SH-SY5Y (cell line): ENCODE data around the gene INS.

Source experiments
- GATA2 ChIP-seq: IDR thresholded peaks from 2 replicates; pipeline ENCODE4 v1.6.1; 2011; ENCODE audit warnings: mild to moderate bottlenecking, low read depth, low read length
- GATA3 ChIP-seq: IDR thresholded peaks from 2 replicates; pipeline ENCODE4 v1.6.1; 2011; ENCODE audit warnings: low read depth, mild to moderate bottlenecking, low read length, moderate library complexity

The INS gene

DNA sequence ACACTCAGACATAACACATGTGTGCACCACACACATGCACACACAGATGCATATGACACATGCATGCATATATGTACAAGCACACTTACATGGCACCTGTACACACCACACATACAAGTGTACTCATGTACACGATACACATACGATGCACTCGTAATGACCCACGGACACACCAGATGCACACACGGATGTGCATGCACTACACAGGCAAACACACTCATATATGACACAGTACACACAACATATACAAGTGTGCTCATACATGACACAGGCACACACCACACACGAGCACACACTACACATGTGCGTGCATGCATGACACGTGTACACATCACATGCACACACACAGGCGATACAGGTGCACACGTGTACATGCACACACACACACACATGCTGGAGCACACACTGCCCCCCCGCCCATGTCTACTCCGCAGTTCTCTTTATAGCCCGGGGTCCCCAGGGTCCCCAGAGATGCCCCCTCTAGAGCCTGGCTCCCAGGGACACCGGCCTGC is 15.4 kb upstream of the INS start:
- no peak for TF ChIP-seq GATA3
- TF ChIP-seq GATA2, result no peak

DNA sequence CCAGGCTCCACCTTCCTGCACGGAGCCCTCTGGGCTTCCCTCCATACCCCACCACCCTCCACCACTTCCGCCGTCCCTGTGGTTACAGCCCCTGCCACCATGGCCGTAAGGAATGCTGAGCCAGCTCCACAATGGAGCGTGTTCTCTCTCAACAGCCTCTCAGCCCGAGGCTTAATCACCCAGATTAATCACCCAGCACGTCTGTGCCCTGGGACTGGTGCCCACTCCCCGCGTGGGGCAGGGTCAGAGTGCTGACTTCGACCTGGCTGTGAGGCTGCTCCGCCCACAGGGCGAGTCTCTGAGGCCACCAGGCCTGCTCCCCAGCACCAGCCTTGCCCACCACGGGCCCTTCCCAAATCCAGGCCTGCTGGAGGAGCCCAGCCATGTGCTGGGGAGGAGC is 14.7 kb upstream of the INS start:
- TF ChIP-seq GATA2 (no peak), GATA3 (no peak)

DNA sequence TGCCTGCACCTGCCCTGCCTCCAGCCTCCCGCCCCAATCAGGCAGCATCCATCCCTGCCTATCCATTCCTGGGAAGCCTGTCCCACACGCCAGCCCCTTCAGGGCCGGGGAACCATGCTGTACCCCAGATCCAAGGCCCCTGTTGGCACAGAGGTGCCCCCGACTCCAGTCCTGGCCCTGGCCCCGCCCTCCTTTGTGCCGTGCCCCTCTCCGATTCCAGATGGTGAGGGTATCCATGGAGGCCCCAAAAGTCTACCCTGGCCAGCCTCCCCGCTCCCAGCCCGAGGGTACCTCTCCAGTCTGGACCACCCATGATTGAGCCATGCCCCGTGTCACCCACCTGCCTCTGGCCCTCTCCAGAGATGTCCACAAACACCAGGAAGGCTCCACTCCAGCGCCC is 13.4 kb upstream of the INS start:
- no peak for TF ChIP-seq GATA3
- TF ChIP-seq GATA2, result no peak

DNA sequence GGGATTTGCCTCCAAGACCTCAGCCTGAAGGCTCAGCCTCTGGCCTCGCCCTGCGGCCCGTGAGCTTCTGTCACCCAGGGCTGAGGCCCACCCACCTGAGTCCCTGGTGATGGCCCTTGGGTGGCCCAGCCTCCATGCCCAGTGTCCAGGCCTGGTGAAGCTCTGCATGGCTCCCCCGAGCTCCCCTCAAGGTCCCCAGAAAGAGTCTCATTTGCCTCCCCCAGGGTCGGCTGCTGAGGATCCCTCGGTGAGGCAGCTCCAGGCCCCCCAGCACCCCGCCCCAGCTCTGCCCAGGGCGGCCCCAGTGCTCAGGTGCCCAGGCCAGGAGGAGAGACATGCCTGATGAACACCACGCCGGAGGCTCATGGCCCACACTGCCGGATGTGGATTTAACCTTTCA is 12.8 kb upstream of the INS start:
- no peak for TF ChIP-seq GATA2
- TF ChIP-seq GATA3, result no peak

DNA sequence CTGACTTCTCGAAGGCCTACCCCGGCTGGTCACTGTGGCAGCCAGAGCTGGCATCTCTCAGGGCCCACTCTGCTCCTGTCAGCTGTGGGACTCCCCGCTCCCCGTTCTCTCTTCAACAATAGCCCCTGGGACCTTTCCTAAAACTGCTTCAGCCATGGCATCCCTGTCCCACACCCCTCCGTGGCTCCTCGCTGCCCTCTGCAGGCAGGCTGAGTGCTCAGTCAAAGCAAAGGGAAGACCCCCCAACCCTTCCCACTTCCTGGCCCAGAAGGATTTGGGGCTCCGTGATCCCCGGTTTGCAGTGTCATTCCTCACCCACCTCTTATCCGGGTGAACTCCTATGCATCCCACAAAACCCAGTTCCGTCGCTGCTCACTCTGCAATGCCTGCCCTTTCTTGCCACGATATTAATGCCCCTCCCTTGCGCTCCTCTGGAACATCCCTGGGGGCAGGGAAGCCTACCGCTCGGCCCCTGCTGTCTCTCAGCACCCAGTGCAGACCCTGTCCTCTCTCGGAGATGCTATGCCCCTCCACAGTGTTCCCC is 12.2 kb upstream of the INS start:
- TF ChIP-seq GATA2 (no peak), GATA3 (no peak)

DNA sequence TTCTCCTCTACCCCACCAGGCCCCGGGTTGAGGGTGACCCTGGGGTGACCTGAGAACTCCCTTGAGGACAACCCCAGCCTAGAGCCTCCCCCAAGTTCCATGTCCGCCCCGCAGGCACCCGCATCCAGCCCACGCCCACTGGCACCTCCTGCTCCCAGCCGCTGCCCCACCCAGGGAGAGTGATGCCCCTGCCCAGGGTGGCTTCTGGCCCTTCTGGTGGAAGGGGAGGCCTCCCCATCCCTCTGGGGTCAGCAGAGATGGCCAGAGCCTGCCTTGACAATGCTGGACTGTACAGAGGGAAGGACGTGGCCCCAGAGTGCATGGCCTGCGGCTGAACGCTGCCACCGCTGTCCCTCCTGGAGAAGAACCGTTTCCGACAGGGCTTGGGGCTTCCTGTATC is 11.7 kb upstream of the INS start:
- TF ChIP-seq GATA3 (no peak), GATA2 (no peak)

DNA sequence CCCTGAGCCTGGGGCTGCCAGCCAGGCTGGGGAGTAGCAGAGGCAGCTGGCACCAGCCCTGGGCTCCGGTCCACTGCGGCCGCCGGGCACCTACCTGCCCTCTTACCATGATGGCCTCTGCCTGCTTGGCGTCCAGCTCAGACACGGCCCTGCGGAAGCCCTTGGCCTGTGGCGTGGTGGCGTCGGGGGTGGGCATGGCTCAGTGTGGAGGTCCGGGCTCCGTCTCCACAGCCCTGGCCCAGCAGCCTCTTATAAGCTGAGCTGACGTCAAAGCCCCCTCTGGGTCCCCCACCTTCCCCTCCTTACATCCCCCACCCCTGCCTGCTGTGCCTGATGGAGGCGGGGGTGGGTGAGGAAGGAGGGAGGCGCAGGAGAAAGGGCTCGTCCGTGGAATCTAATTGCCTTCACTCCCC is 10.6 kb upstream of the INS start, which contains the start of gene TH:
Gene TH, minus strand, starts transcription at position 225 of the 413 bp plus-strand sequence. Its CDS starts 29 bp downstream, at position 196.
- TF ChIP-seq GATA3 (no peak), GATA2 (no peak)

DNA sequence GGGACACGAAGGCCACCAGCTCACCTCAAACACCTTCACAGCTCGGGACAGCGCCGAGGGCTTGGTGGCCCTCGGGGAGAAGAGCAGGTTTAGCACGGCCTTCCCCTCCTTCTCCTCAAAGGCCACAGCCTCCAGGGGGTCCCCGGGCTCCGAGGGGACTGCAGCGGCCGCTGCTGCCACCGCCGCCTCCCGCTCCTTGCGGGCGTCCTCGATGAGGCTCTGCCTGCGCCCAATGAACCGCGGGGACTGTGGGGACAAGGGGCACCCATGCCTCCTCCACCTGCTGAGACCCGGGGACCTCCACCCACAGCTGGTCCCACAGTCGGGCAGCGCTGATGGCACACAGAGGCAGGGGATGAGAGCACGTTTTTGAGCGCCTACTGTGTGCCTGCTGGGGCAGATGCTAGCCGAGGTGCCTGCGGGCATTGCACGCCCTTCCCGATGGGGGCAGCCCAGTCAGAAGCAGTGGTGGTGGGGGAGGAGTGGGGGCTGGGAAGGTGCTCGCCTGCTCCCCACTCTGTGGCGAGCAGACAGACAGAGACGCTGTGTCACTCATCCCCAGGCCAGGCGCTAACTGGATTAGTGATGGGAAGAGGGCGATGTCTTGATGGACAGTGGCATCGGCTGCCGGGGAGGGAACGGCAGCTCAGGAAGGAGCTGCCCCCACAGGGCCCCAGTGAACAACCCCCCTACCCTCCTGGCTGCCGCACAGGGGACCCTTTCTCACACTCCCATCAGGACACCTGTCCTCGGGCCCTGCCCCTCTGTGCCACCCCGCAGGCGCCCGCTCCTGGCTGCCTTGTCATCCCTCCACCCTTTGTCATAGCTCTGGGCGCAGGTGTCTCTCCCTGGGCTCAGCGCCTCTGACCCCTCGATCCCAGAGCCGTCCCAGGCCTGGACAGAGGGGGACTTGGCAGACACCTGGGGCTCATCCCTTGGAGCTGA is 8.9 kb upstream of the INS start:
- TF ChIP-seq GATA3 (no peak), GATA2 (no peak)

DNA sequence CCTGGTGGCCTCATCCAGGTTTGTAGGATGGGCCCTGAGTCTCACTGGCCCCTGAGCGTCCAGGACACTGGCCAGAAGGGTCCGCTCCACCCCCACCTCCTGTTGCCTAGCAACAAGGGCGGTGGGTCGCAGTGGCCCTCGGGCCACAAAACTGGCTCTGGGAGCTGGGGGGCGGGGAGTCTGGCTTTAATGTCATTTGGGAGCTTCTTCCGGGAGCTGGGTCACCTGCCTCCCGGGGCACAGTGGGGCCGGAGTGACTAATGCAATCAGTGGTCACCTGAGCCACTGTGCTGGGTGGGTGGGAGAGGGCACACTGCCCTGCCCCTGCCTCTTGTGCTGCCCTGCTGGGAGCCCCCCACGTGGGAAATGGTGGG is 8.0 kb upstream of the INS start:
- TF ChIP-seq GATA2 (no peak), GATA3 (no peak)

DNA sequence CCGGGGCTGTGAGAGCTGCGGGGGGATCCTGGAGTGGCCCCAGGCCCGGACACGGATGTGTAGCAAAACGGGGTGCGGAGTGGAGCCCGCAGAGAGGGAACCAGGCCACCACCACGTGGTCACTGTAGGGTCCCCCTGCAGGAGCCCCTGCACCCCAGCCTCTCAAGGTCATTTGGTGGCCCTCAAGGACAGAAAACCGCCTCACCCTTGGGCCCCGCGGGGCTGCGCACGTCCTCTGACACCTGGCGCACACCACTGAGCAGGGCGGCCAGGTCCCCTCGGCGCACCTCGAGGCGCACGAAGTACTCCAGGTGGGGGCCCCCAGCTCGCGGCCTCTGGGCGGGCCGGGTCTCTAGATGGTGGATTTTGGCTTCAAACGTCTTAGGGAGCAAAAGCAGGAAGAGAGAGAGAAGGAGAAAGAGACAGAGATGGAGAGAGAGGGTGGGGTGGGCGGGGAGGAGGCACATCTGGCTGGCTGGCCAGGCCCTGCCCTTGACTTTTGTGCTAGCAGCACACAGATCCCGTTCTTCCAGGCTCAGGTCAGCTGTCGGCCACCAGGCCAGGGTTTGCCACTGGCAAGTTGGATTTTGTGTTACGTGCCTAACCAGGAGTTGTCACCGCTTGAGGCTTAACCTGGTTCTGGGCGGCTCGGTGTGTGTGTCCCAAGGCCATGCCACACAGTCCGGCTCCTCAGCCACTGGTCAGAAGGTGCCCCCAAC is 7.4 kb upstream of the INS start:
- TF ChIP-seq GATA3, result no peak
- TF ChIP-seq GATA2, result no peak

DNA sequence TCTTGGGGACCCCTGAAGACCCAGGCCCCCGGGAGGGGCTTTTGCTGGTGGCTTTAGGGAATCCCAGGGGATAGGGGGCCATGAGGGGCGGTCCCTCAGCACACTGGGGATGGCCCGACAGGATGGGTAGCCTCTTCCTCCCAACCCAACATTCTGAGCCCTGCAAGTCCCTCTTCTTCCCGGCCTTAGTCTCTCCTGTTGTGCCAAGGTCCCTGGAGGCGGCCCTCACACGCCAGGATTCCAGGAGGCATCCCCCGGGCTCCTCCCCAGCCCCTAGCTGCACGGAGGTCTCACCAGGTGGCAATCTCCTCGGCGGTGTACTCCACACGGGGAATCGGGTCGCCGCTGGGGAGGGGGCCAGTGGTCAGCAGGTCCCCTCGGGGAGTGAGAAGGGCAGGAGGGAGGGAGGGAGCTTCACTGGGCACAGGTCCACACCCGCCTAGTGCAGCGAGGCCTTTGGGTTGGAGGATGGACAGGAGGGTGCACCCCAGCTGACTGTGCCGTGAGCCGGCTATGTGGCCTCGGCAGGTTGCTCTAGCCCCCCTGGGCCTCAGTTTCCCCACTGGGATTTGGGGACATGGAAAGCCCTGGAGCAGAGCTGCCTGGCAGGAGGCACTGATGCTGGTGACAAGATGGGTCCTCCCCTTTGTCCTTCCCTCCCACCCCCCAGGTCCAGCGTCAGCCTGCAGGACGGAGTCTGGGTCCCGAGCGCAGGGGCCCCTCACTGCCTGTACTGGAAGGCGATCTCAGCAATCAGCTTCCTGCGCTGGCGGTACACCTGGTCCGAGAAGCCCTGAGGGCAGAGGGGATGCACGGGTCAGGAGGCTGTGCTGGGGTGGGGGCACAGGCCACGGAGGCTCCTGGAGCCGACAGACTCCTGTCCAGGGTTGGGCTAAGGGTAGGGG is 6.4 kb upstream of the INS start:
- TF ChIP-seq GATA2 (no peak), GATA3 (no peak)

DNA sequence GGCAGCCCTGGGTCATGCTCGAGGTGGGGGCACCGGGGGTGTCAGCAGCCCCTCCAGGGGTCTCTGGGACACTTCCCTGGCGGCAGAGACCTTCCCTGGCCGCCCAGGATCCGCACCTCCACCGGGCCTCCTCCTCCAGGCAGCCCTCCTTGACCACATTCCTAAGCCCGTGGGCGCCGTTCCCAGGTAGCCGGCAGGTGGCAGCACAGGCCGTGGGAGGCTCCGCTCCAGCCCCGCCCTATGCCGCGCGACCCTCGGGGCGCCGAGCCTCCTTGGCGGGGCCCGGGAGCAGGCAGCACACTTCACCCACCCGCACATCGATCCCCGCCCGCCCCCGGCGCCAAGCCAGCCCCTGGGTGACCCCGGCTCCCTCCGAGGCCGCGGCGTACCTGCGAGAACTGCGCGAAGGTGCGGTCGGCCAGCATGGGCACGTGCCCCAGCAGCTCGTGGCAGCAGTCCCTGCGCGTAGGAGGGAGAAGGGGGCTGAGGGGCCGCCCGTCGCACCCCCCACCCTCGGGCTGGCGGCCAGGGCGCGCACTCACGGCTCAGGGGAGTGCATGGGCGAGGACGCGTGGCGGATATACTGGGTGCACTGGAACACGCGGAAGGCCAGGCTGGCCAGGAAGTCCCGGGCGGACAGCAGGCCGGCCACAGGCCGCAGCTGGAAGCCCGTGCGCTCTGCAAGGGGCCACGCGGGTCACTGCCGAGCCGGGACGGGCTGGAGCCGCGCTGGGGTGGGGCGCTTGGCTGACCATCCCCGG is 5.3 kb upstream of the INS start:
- TF ChIP-seq GATA3 (no peak), GATA2 (no peak)

DNA sequence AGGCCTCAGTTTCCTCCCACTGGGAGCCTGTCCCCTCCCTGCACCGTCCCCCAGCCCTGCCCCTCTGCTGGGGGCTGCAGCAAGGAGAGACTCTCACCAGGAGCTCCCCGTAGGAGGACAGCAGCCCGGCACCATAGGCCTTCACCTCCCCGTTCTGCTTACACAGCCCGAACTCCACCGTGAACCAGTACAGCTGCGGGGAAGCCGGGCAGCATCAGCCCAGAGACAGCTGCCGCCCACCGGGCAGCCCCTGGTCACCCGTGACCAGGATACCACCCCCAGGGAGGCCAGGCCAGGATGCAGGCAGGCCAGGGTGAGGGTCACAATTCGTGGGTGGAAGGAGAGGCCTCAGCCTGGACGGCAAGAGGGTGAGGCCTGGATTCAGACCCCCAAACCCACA is 4.6 kb upstream of the INS start:
- TF ChIP-seq GATA2 (no peak), GATA3 (no peak)
